Right forelimb (tissue), 1 donor: ENCODE measurements around the gene PLCL1.
"Not testable (repeated sequence)": the region's sequence is repeated elsewhere in the genome, so short reads cannot be mapped to it uniquely, and the experiment has no call there.

Experiments used
- DNase-seq: peaks from one replicate; pipeline ENCODE4 v3.0.0-alpha.2; 2018

Gene PLCL1

GRCh38 chr2:198008230-198008629 lies 203.8 kb downstream of the PLCL1 start:
- DNase-seq, result no peak

GRCh38 chr2:198012025-198012424 lies 207.6 kb downstream of the PLCL1 start:
- DNase-seq, result no peak

GRCh38 chr2:198016243-198016642 lies 211.8 kb downstream of the PLCL1 start:
- no peak for DNase-seq

GRCh38 chr2:198017068-198017467 lies 212.7 kb downstream of the PLCL1 start:
- DNase-seq, result no peak

- no peak for DNase-seq
Measured at GRCh38 chr2:198028955-198029354, 224.6 kb downstream of the PLCL1 start.

- DNase-seq, result not testable (repeated sequence)
Measured at GRCh38 chr2:198029576-198029975, 225.2 kb downstream of the PLCL1 start.

GRCh38 chr2:198033626-198034025 lies 229.2 kb downstream of the PLCL1 start:
- DNase-seq, result no peak

- DNase-seq, result no peak
Measured at GRCh38 chr2:198036029-198036879, 231.9 kb downstream of the PLCL1 start.

- DNase-seq, result no peak
Measured at GRCh38 chr2:198040835-198041234, 236.4 kb downstream of the PLCL1 start.

- no peak for DNase-seq
Measured at GRCh38 chr2:198042189-198042588, 237.8 kb downstream of the PLCL1 start.

GRCh38 chr2:198044777-198045176 lies 240.4 kb downstream of the PLCL1 start:
- no peak for DNase-seq

GRCh38 chr2:198045227-198045626 lies 240.8 kb downstream of the PLCL1 start:
- DNase-seq, result no peak

GRCh38 chr2:198052741-198053140 lies 248.3 kb downstream of the PLCL1 start:
- DNase-seq, result no peak

GRCh38 chr2:198053148-198053547 lies 248.8 kb downstream of the PLCL1 start:
- no peak for DNase-seq

- DNase-seq, result no peak
Measured at GRCh38 chr2:198053776-198054175, 249.4 kb downstream of the PLCL1 start.

GRCh38 chr2:198054299-198054698 lies 249.9 kb downstream of the PLCL1 start:
- no peak for DNase-seq

- no peak for DNase-seq
Measured at GRCh38 chr2:198055716-198056115, 251.3 kb downstream of the PLCL1 start.

- no peak for DNase-seq
Measured at GRCh38 chr2:198056836-198057235, 252.4 kb downstream of the PLCL1 start.

- no peak for DNase-seq
Measured at GRCh38 chr2:198059800-198060199, 255.4 kb downstream of the PLCL1 start.

- DNase-seq, result no peak
Measured at GRCh38 chr2:198060277-198060676, 255.9 kb downstream of the PLCL1 start.

- DNase-seq, result no peak
Measured at GRCh38 chr2:198062826-198063225, 258.4 kb downstream of the PLCL1 start.

- DNase-seq, result no peak
Measured at GRCh38 chr2:198063242-198063641, 258.8 kb downstream of the PLCL1 start.

- no peak for DNase-seq
Measured at GRCh38 chr2:198065322-198065721, 260.9 kb downstream of the PLCL1 start.

- no peak for DNase-seq
Measured at GRCh38 chr2:198066597-198066996, 262.2 kb downstream of the PLCL1 start.

- DNase-seq, result no peak
Measured at GRCh38 chr2:198072655-198073054, 268.3 kb downstream of the PLCL1 start.
